H1 (cell line): Measurements from ENCODE around the gene MLYCD. TPM values are rescaled to one million over a fixed set of nuclear protein-coding genes. Genes with fewer than 3 reads are reported as not detected.

Source experiments
- CTCF ChIA-PET: fragments of 300-600 bp; sonication (Branson Sonifier 250); formaldehyde crosslinking; loops from one replicate; lab custom pipeline; 2021; ENCODE audit not compliant: partially characterized antibody; lab: Charles Lee
- POLR2A ChIA-PET: fragments of 300-600 bp; sonication (Branson Sonifier 250); formaldehyde crosslinking; loops from one replicate; lab custom pipeline; 2021; ENCODE audit warnings: inconsistent platforms; ENCODE audit not compliant: partially characterized antibody; lab: Charles Lee
- DNase-seq, 2 experiments: peaks; one replicate each; pipeline versions ENCODE4 v3.0.0 to v3.0.0-alpha.2; 2010 to 2022; ENCODE audit warnings: low spot score in 2 of 2, low read depth in 1 of 2, mixed read lengths in 1 of 2
- FAIRE-seq: peaks from 2 replicates; lab custom pipeline; 2011; peaks lifted over from hg19 to GRCh38; lab: Jason Lieb, UNC
- H2AFZ ChIP-seq: 2 replicates; pipeline ENCODE4 v1.8.1; 2012; ENCODE audit warnings: low read length, inconsistent platforms
- H2AK5ac ChIP-seq: 2 replicates; pipeline ENCODE4 v1.6.1; 2013; ENCODE audit warnings: low read depth, low read length
- H2BK120ac ChIP-seq: replicated peaks from 2 replicates; pipeline ENCODE3; 2013; ENCODE audit warnings: low read depth, low read length, inconsistent platforms
- H2BK12ac ChIP-seq: 2 replicates; pipeline ENCODE4 v1.6.1; 2013; ENCODE audit warnings: low read depth, low read length
- H2BK15ac ChIP-seq: 2 replicates; pipeline ENCODE4 v1.6.1; 2013; ENCODE audit warnings: low read length
- H2BK20ac ChIP-seq: 2 replicates; pipeline ENCODE4 v1.6.1; 2013; ENCODE audit warnings: low read length
- H2BK5ac ChIP-seq: 2 replicates; pipeline ENCODE4 v1.6.1; 2013; ENCODE audit warnings: low read depth, low read length
- H3K14ac ChIP-seq: 2 replicates; pipeline ENCODE4 v1.6.1; 2013; ENCODE audit warnings: inconsistent platforms; ENCODE audit not compliant: insufficient read length
- H3K18ac ChIP-seq: 2 replicates; pipeline ENCODE4 v1.6.1; 2013; ENCODE audit warnings: low read length; ENCODE audit errors: extremely low read depth
- H3K23ac ChIP-seq: 2 replicates; pipeline ENCODE4 v1.6.1; 2013; ENCODE audit warnings: inconsistent platforms; ENCODE audit not compliant: insufficient read length
- H3K23me2 ChIP-seq: 2 replicates; pipeline ENCODE4 v1.6.1; 2013; ENCODE audit warnings: low read depth, low read length
- H3K27ac ChIP-seq: 2 replicates; pipeline ENCODE4 v1.6.1; 2011; ENCODE audit warnings: low read depth, low read length, inconsistent platforms
- H3K27me3 ChIP-seq, 4 experiments: replicated peaks in 1 of 4; 1 replicate in 1 of 4; 2 replicates in 3 of 4; pipeline versions ENCODE4 v1.6.1 to v1.8.1; 2011 to 2013; ENCODE audit warnings: low read length in 3 of 4, mild to moderate bottlenecking in 3 of 4, inconsistent platforms in 2 of 4, mixed read lengths in 2 of 4, moderate library complexity in 1 of 4; ENCODE audit not compliant: control insufficient read depth in 3 of 4, insufficient read depth in 3 of 4; ENCODE audit errors: extremely low read depth in 1 of 4
- H3K36me3 ChIP-seq, 4 experiments: 2 replicates each; pipeline versions ENCODE4 v1.6.1 to v1.8.1; 2011 to 2013; ENCODE audit warnings: mild to moderate bottlenecking in 4 of 4, low read length in 3 of 4, moderate library complexity in 2 of 4, control low read depth in 1 of 4, inconsistent platforms in 1 of 4; ENCODE audit not compliant: insufficient read depth in 4 of 4, control insufficient read depth in 2 of 4
- H3K4ac ChIP-seq: replicated peaks from 2 replicates; pipeline ENCODE3; 2013; ENCODE audit warnings: low read length, low read depth, mixed read lengths, inconsistent platforms; ENCODE audit not compliant: insufficient read length
- H3K4me1 ChIP-seq, 4 experiments: replicated peaks in 1 of 4; 1 replicate in 1 of 4; 2 replicates in 3 of 4; pipeline versions ENCODE4 v1.6.1 to v1.8.1; 2011 to 2013; ENCODE audit warnings: low read length in 3 of 4, inconsistent platforms in 2 of 4, mixed read lengths in 1 of 4; ENCODE audit not compliant: insufficient read depth in 4 of 4, control insufficient read depth in 3 of 4
- H3K4me2 ChIP-seq, 2 experiments: 2 replicates each; pipeline versions ENCODE4 v1.6.1 to v1.8.1; 2011 to 2013; ENCODE audit warnings: low read depth in 2 of 2, low read length in 2 of 2, control low read depth in 1 of 2, inconsistent platforms in 1 of 2, mild to moderate bottlenecking in 1 of 2; ENCODE audit not compliant: insufficient read depth in 1 of 2
- H3K4me3 ChIP-seq, 4 experiments: fragments of 200-600, 300-600 bp in 1 of 4; sonication (generic), shearing (Covaris generic), sonication (Bioruptor Twin) in 1 of 4; 2 replicates each; pipeline versions ENCODE4 v1.5.1 to v1.8.1; 2011 to 2016; ENCODE audit warnings: low read length in 4 of 4, low read depth in 3 of 4, control low read depth in 2 of 4, inconsistent platforms in 2 of 4, mild to moderate bottlenecking in 2 of 4, mixed read lengths in 1 of 4, moderate library complexity in 1 of 4; ENCODE audit not compliant: insufficient read depth in 2 of 4; ENCODE audit errors: extremely low read depth in 1 of 4
- H3K56ac ChIP-seq: replicated peaks from 2 replicates; pipeline ENCODE3; 2013; ENCODE audit warnings: low read depth, mild to moderate bottlenecking, mixed read lengths, low read length, inconsistent platforms; ENCODE audit not compliant: insufficient read length
- H3K79me1 ChIP-seq: 2 replicates; pipeline ENCODE4 v1.6.1; 2013; ENCODE audit warnings: low read depth, low read length, control low read depth
- H3K79me2 ChIP-seq, 2 experiments: 2 replicates each; pipeline versions ENCODE4 v1.6.1 to v1.8.1; 2012 to 2013; ENCODE audit warnings: low read length in 2 of 2, mild to moderate bottlenecking in 2 of 2, inconsistent platforms in 1 of 2; ENCODE audit not compliant: insufficient read depth in 2 of 2, control insufficient read depth in 1 of 2
- H3K9ac ChIP-seq, 4 experiments: replicated peaks in 1 of 4; 1 replicate in 1 of 4; 2 replicates in 3 of 4; pipeline versions ENCODE4 v1.6.1 to v1.8.1; 2011 to 2013; ENCODE audit warnings: low read depth in 3 of 4, low read length in 3 of 4, control low read depth in 2 of 4, mild to moderate bottlenecking in 2 of 4, moderate library complexity in 2 of 4, inconsistent platforms in 1 of 4; ENCODE audit errors: extremely low read depth in 1 of 4
- H3K9me3 ChIP-seq, 2 experiments: 2 replicates each; pipeline versions ENCODE4 v1.6.1 to v1.8.1; 2012 to 2013; ENCODE audit warnings: mild to moderate bottlenecking in 2 of 2, moderate library complexity in 2 of 2, control low read depth in 1 of 2, inconsistent platforms in 1 of 2, low read depth in 1 of 2, low read length in 1 of 2, mixed read lengths in 1 of 2; ENCODE audit not compliant: insufficient read depth in 2 of 2
- H4K20me1 ChIP-seq, 2 experiments: replicated peaks in 1 of 2; 2 replicates each; pipeline versions ENCODE3 to v1.8.1; 2011 to 2013; ENCODE audit warnings: inconsistent platforms in 2 of 2, low read length in 2 of 2, mild to moderate bottlenecking in 1 of 2; ENCODE audit not compliant: insufficient read depth in 2 of 2, control insufficient read depth in 1 of 2
- H4K5ac ChIP-seq: 2 replicates; pipeline ENCODE4 v1.6.1; 2013; ENCODE audit warnings: low read length, low read depth, mixed read lengths, inconsistent platforms; ENCODE audit not compliant: insufficient read length
- H4K8ac ChIP-seq: 2 replicates; pipeline ENCODE4 v1.8.0; 2013; ENCODE audit warnings: mild to moderate bottlenecking, moderate library complexity, low read length, inconsistent platforms; ENCODE audit not compliant: insufficient read depth; ENCODE audit errors: extremely low read depth
- H4K91ac ChIP-seq: replicated peaks from 2 replicates; pipeline ENCODE3; 2013; ENCODE audit warnings: low read length, mixed read lengths, inconsistent platforms; ENCODE audit not compliant: insufficient read length
- ATF3 ChIP-seq: IDR thresholded peaks from 2 replicates; pipeline ENCODE4 v1.6.1; 2011; ENCODE audit warnings: low read depth, mild to moderate bottlenecking, low read length; ENCODE audit not compliant: insufficient read depth
- BRCA1 ChIP-seq: IDR thresholded peaks from 2 replicates; pipeline ENCODE4 v1.6.1; 2012; ENCODE audit warnings: low read depth, low read length, improper control_type of control experiment
- CBX5 ChIP-seq: fragments of 300-800, 300-1000 bp; sonication (generic); IDR thresholded peaks from 2 replicates; pipeline ENCODE4 v1.7.1; 2016; ENCODE audit warnings: antibody characterized with exemption, low read length, low read depth
- CREB1 ChIP-seq: IDR thresholded peaks from 2 replicates; pipeline ENCODE4 v1.6.1; 2012; ENCODE audit warnings: inconsistent platforms
- CTBP2 ChIP-seq: IDR thresholded peaks from 2 replicates; pipeline ENCODE4 v1.7.0; 2011; ENCODE audit warnings: borderline replicate concordance, mild to moderate bottlenecking, moderate library complexity, mixed read lengths, low read length; ENCODE audit not compliant: insufficient read depth, insufficient read length
- HDAC6 ChIP-seq: IDR thresholded peaks from one replicate; pipeline ENCODE4 v1.7.1; 2012; ENCODE audit warnings: low read depth, mild to moderate bottlenecking, inconsistent platforms, low read length, moderate library complexity
- POLR2AphosphoS5 ChIP-seq: IDR thresholded peaks from 2 replicates; pipeline ENCODE4 v1.6.1; 2011; ENCODE audit warnings: low read depth, low read length
- RBBP5 ChIP-seq: IDR thresholded peaks from 2 replicates; pipeline ENCODE4 v1.7.1; 2012; ENCODE audit warnings: low read depth, mild to moderate bottlenecking, inconsistent platforms, low read length, moderate library complexity, borderline replicate concordance
- RXRA ChIP-seq: IDR thresholded peaks from 2 replicates; pipeline ENCODE4 v1.6.1; 2011; ENCODE audit warnings: low read depth, mild to moderate bottlenecking, low read length, moderate library complexity; ENCODE audit not compliant: insufficient read depth
- SIN3A ChIP-seq, 2 experiments: IDR thresholded peaks in 1 of 2; conservative IDR thresholded peaks in 1 of 2; 2 replicates each; pipeline ENCODE4 v1.6.1; 2011 to 2012; ENCODE audit warnings: low read length in 2 of 2, improper control_type of control experiment in 1 of 2, low read depth in 1 of 2, mild to moderate bottlenecking in 1 of 2
- YY1 ChIP-seq: IDR thresholded peaks from 2 replicates; pipeline ENCODE4 v1.6.1; 2011; ENCODE audit warnings: low read depth, mild to moderate bottlenecking, low read length
- ZNF274 ChIP-seq: IDR thresholded peaks from 2 replicates; pipeline ENCODE4 v1.7.0; 2012; ENCODE audit warnings: low read length, borderline replicate concordance; ENCODE audit errors: extremely low read depth
- WGBS, 2 experiments: shearing (Covaris generic) in 1 of 2; methylation state at CpG; one replicate each; pipeline versions ENCODE4 v1.1.6 to v1.1.7; 2013 to 2015; ENCODE audit warnings: low lambda C conversion rate in 2 of 2, mixed read lengths in 2 of 2, inconsistent platforms in 1 of 2, low coverage in 1 of 2, missing lambda C conversion rate in 1 of 2; ENCODE audit not compliant: insufficient replicate concordance in 2 of 2, insufficient coverage in 1 of 2, insufficient read length in 1 of 2; ENCODE audit errors: extremely low coverage in 1 of 2, missing lambda C conversion rate in 1 of 2; 5-methylcytosine and 5-hydroxymethylcytosine counted together
- polyA plus RNA-seq, 7 experiments: library from polyadenylated mRNA; depleted of rRNA in 3 of 7; stranded (reverse) in 5 of 7; unstranded in 2 of 7; fragments of >200 nt in 5 of 7; fragments of 200-250 nt in 2 of 7; gene quantifications; 1 replicate in 5 of 7; 2 replicates in 1 of 7; 4 replicates in 1 of 7; pipeline versions ENCODE4 v1.2.1 to v1.2.3, GENCODE V29; 2011 to 2013; ENCODE audit warnings: missing spikeins in 2 of 7, mixed read lengths in 2 of 7
- total RNA-seq: library from RNA; stranded (reverse); fragmentation: NEBNext Ultra II Directional; extraction: Animal tissue kit (Norgen Biotek cat#: 25700); gene quantifications from 2 replicates; pipeline ENCODE4 v1.2.1, GENCODE V29; 2021
- TF ChIP-seq, protein P1 (sequence below): IDR thresholded peaks from 2 replicates; pipeline ENCODE4 v1.6.1; 2012; ENCODE audit warnings: inconsistent platforms

MLYCD gene
- total and polyA plus RNA-seq, 2 of the 8 experiments (the other 6 are each of a cell fraction or from before 2014, with no cell fraction given) = 3.7 to 7.0 TPM

- CTCF ChIA-PET = interaction anchor here (1.3 kb wide), 1 partner anchor 64 kb away, joined by 3 read pairs; no protein-coding TSS in a partner anchor
- 97% methylated on average over 5 of the region's 5 CpGs; no CpG with 5 or more reads in 1 of the 2 experiments for WGBS, 2 experiments
- TF ChIP-seq CREB1 (no peak), BRCA1 (no peak), CBX5 (no peak), HDAC6 (no peak), RXRA (no peak), ZNF274 (no peak), CTBP2 (no peak), SIN3A (conservative IDR thresholded peaks at IDR 0.05 in 1 of 2, IDR thresholded peaks at IDR 0.05 in 1 of 2; ENCODE audit: low read depth in 1 of 2, low read length in 2 of 2) (no peak), ATF3 (no peak), RBBP5 (no peak), YY1 (no peak), POLR2AphosphoS5 (no peak)
- TF ChIP-seq, protein P1, sequence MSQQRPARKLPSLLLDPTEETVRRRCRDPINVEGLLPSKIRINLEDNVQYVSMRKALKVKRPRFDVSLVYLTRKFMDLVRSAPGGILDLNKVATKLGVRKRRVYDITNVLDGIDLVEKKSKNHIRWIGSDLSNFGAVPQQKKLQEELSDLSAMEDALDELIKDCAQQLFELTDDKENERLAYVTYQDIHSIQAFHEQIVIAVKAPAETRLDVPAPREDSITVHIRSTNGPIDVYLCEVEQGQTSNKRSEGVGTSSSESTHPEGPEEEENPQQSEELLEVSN = no peak
These were observed 8.6 kb upstream of the MLYCD start for GRCh38 chr16:83890359-83890758.

More at GRCh38 chr16:83890359-83890758, 8.6 kb upstream of the MLYCD start:
- Histone ChIP-seq H2BK5ac (no peak overlapping the region), H4K5ac (no peak overlapping the region), H3K14ac (no peak overlapping the region), H4K8ac (no peak overlapping the region), H2BK120ac (no peak overlapping the region), H3K23ac (no peak overlapping the region), H2AFZ (no peak overlapping the region), H3K79me2 (no peaks in the 10 kb centered on the region), H3K4me1 (no peaks in the 10 kb centered on the region), H2BK12ac (no peak overlapping the region), H3K79me1 (no peaks in the 10 kb centered on the region), H2BK20ac (no peak overlapping the region), H3K4me3 (no peak overlapping the region), H2AK5ac (no peak overlapping the region), H3K27me3 (no peaks in the 10 kb centered on the region), H3K18ac (no peak overlapping the region), H2BK15ac (no peak overlapping the region), H3K9ac (no peak overlapping the region), H3K9me3 (peaks cover 0 to 3% of the 10 kb centered on the region in 2 experiments; a peak in 1 of 4 replicates), H4K20me1 (no peaks in the 10 kb centered on the region), H3K23me2 (no peaks in the 10 kb centered on the region), H3K36me3 (no peaks in the 10 kb centered on the region), H3K4me2 (no peak overlapping the region), H4K91ac (no peak overlapping the region), H3K27ac (no peak overlapping the region), H3K56ac (no peak overlapping the region), H3K4ac (no peak overlapping the region)
- POLR2A ChIA-PET = no interaction called here
- FAIRE-seq = no peak
- DNase-seq = no peak
